ENCODE data around the gene LAMA4.
"Not testable (repeated sequence)": the region's sequence is repeated elsewhere in the genome, so short reads cannot be mapped to it uniquely, and the experiment has no call there.

Gene LAMA4

DNA sequence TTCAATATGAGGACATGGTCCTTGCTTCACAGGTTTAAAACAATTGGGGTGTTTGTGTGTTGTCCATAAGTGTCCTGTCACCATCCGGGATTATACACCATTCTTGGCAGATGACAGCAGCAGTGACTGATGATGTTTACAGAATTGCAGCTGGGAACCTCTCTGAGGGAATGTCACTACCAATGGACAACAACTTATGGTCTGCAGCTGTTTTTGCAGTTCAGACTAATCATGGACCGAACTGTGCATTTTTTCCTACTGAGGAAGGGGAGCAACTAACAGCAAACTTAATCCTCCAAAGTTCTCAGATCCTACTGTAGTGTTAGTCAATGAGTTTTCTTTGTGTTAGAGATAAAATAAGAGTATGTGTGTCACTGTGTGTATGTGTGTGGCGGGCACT, 140.9 kb downstream of the LAMA4 start:
- TF ChIP-seq, protein P1, sequence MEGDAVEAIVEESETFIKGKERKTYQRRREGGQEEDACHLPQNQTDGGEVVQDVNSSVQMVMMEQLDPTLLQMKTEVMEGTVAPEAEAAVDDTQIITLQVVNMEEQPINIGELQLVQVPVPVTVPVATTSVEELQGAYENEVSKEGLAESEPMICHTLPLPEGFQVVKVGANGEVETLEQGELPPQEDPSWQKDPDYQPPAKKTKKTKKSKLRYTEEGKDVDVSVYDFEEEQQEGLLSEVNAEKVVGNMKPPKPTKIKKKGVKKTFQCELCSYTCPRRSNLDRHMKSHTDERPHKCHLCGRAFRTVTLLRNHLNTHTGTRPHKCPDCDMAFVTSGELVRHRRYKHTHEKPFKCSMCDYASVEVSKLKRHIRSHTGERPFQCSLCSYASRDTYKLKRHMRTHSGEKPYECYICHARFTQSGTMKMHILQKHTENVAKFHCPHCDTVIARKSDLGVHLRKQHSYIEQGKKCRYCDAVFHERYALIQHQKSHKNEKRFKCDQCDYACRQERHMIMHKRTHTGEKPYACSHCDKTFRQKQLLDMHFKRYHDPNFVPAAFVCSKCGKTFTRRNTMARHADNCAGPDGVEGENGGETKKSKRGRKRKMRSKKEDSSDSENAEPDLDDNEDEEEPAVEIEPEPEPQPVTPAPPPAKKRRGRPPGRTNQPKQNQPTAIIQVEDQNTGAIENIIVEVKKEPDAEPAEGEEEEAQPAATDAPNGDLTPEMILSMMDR (IDR thresholded peaks at IDR 0.05; ENCODE audit: insufficient read depth, low read length, missing control alignments) = no peak
- no peak for DNase-seq (ENCODE audit: low read depth, low spot score)
- H3K4me3 ChIP-seq (ENCODE audit: low read depth, low read length) = no peak overlapping the region
- ChIA-PET CTCF (no interaction called here), POLR2A (no interaction called here)

DNA sequence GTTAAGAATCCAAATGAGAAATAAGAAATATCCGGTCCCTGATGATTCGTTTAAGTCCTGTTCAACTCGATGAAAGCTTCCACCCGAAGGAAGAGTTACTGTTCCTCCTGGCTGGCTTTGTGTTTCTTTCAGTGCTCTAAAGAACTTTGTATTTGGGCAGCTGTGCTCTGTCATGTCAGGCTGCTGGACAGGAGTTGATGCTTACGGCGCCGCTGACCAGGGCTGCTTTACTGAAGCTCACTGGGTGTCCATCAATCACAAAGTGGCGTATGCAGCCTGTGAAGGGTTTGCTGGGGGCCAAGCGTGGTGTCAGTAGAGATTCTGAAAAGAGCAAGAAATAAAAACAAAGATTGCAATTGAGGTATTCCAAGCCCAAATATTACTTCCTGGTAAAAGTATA, 145.1 kb downstream of the LAMA4 start:
- TF ChIP-seq, protein P1 (IDR thresholded peaks at IDR 0.05; ENCODE audit: insufficient read depth, low read length, missing control alignments) = no peak
- no peak for DNase-seq (ENCODE audit: low read depth, low spot score)
- POLR2A ChIA-PET = no interaction called here
- no peak overlapping the region for H3K4me3 ChIP-seq (ENCODE audit: low read depth, low read length)
- CTCF ChIA-PET = interaction anchor here (1.1 to 2.1 kb wide), 4 partner anchors 14 to 65 kb away, joined by 3 to 10 read pairs (median 4); no protein-coding TSS in a partner anchor

GRCh38 chr6:112106562-112106961, 147.8 kb downstream of the LAMA4 start:
- CTCF ChIA-PET = no interaction called here
- H3K4me3 ChIP-seq (ENCODE audit: low read depth, low read length) = no peak overlapping the region
- POLR2A ChIA-PET = no interaction called here
- TF ChIP-seq, protein P1 (IDR thresholded peaks at IDR 0.05; ENCODE audit: insufficient read depth, low read length, missing control alignments) = no peak
- DNase-seq (ENCODE audit: low read depth, low spot score) = no peak

GRCh38 chr6:112106026-112106425, 148.3 kb downstream of the LAMA4 start:
- CTCF ChIA-PET; POLR2A ChIA-PET; DNase-seq (ENCODE audit: low read depth, low spot score); H3K4me3 ChIP-seq (ENCODE audit: low read depth, low read length): not testable (repeated sequence)

DNA sequence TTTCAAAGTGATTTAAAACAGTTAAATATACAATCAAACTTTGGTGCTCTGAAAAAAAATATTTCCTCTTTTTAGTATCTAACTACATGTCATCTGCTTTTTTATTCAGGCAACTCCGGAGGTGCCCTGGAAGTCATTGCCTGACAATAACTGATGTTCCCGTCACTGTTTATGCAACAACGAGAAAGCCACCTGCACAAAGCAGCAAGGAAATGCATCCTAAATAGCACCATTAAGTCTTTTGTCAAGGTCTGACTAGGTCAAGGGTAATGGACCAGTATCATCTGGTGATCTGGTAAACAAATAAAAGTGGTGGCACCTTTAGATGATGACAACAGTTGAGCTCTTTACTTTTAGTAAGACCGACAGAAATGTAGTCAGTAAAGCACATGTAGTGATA, 153.8 kb downstream of the LAMA4 start:
- no peak for DNase-seq (ENCODE audit: low read depth, low spot score)
- TF ChIP-seq, protein P1 (IDR thresholded peaks at IDR 0.05; ENCODE audit: insufficient read depth, low read length, missing control alignments) = no peak
- POLR2A ChIA-PET = no interaction called here
- CTCF ChIA-PET = interaction anchor here (1.4 kb wide), 1 partner anchor 10 kb away, joined by 3 read pairs; no protein-coding TSS in a partner anchor
- H3K4me3 ChIP-seq (ENCODE audit: low read depth, low read length) = no peak overlapping the region

GRCh38 chr6:112096901-112097300, 157.5 kb downstream of the LAMA4 start:
- POLR2A ChIA-PET = no interaction called here
- no peak for DNase-seq (ENCODE audit: low read depth, low spot score)
- TF ChIP-seq, protein P1 (IDR thresholded peaks at IDR 0.05; ENCODE audit: insufficient read depth, low read length, missing control alignments) = no peak
- no peak overlapping the region for H3K4me3 ChIP-seq (ENCODE audit: low read depth, low read length)
- CTCF ChIA-PET = interaction anchor here (1.0 to 1.9 kb wide), 2 partner anchors 10 to 66 kb away, joined by 3 to 6 read pairs; partner anchors contain the start of gene TUBE1

DNA sequence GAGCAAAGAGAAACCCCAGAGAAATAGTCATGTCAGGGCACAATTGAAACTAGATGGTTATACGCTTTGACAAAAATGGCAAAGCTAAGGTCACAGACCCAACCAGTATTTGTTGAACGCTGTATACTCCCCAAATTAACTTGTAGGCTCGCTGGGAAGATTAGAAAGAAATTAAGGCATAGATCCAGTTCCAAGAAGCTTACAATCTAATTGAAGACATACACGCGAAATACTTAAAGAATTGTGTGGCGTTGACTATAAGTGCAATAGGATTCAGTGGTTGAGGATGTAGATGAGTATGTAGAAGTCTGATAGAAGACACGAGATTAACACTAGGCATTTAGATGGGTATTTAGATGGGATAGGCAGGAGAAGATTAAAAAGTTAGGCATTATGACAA, 166.5 kb downstream of the LAMA4 start:
- peak overlapping the region; percentile 85 for H3K4me3 ChIP-seq (ENCODE audit: low read depth, low read length)
- TF ChIP-seq, protein P1 (IDR thresholded peaks at IDR 0.05; ENCODE audit: insufficient read depth, low read length, missing control alignments) = no peak
- DNase-seq (ENCODE audit: low read depth, low spot score) = no peak
- CTCF ChIA-PET = interaction anchor here (1.0 to 4.5 kb wide), 15 partner anchors 10 to 378 kb away, joined by 3 to 126 read pairs (median 7); no protein-coding TSS in a partner anchor
- POLR2A ChIA-PET = interaction anchor here (0.7 to 0.9 kb wide), 2 partner anchors 13 to 55 kb away, joined by 3 read pairs; no protein-coding TSS in a partner anchor

Measured in AG04449 (cell line).